HepG2 (cell line): ENCODE measurements around the gene ITPK1. TPM values are rescaled to one million over a fixed set of nuclear protein-coding genes. Genes with fewer than 3 reads are reported as not detected.

Experiments used
- CC2D1A ChIP-seq: sonication (generic); formaldehyde crosslinking; IDR thresholded peaks from 2 replicates; pipeline ENCODE4 v1.8.1; 2023; ENCODE audit warnings: mild to moderate bottlenecking, missing genetic modification reagents
- HMGA1 ChIP-seq: sonication (generic); formaldehyde crosslinking; conservative IDR thresholded peaks from 2 replicates; pipeline ENCODE4 v1.4.0; 2020; ENCODE audit warnings: missing genetic modification reagents
- HNF4G ChIP-seq, 2 experiments: sonication (generic) in 1 of 2; formaldehyde crosslinking in 1 of 2; IDR thresholded peaks; 2 replicates each; pipeline versions ENCODE4 v1.4.0 to v1.6.1; 2011 to 2020; ENCODE audit warnings: borderline replicate concordance in 2 of 2, low read depth in 2 of 2, mild to moderate bottlenecking in 2 of 2, low read length in 1 of 2, missing genetic modification reagents in 1 of 2, moderate library complexity in 1 of 2
- KAT8 ChIP-seq: IDR thresholded peaks from 2 replicates; pipeline ENCODE4 v1.6.1; 2016; ENCODE audit warnings: missing genetic modification reagents, missing compliant biosample characterization
- KLF11 ChIP-seq: IDR thresholded peaks from 2 replicates; pipeline ENCODE4 v1.6.1; 2016; ENCODE audit warnings: missing compliant biosample characterization
- NCOA5 ChIP-seq: sonication (generic); formaldehyde crosslinking; IDR thresholded peaks from 2 replicates; pipeline ENCODE4 v1.4.0; 2020; ENCODE audit warnings: missing genetic modification reagents
- NFE2L1 ChIP-seq: sonication (generic); formaldehyde crosslinking; IDR thresholded peaks from 2 replicates; pipeline ENCODE4 v1.4.0; 2020; ENCODE audit warnings: missing genetic modification reagents, mild to moderate bottlenecking, borderline replicate concordance
- PRDM15 ChIP-seq: sonication (generic); formaldehyde crosslinking; IDR thresholded peaks from 2 replicates; pipeline ENCODE4 v1.4.0; 2020; ENCODE audit warnings: missing genetic modification reagents
- SETDB1 ChIP-seq: sonication (generic); formaldehyde crosslinking; IDR thresholded peaks from 2 replicates; pipeline ENCODE4 v1.5.1; 2020; ENCODE audit warnings: missing genetic modification reagents, mild to moderate bottlenecking, borderline replicate concordance
- SIX4 ChIP-seq: sonication (generic); formaldehyde crosslinking; IDR thresholded peaks from 2 replicates; pipeline ENCODE4 v1.4.0; 2020; ENCODE audit warnings: missing genetic modification reagents
- TBX3 ChIP-seq: fragments of 450-650 bp; IDR thresholded peaks from 2 replicates; pipeline ENCODE4 v1.6.1; 2017; ENCODE audit warnings: antibody characterized with exemption, mild to moderate bottlenecking, inconsistent platforms, borderline replicate concordance
- TP53 ChIP-seq: sonication (generic); formaldehyde crosslinking; conservative IDR thresholded peaks from 2 replicates; pipeline ENCODE4 v1.4.0; 2020; ENCODE audit warnings: missing genetic modification reagents
- ZBTB7B ChIP-seq: sonication (generic); formaldehyde crosslinking; IDR thresholded peaks from 2 replicates; pipeline ENCODE4 v1.4.0; 2020; ENCODE audit warnings: missing genetic modification reagents
- ZFP82 ChIP-seq: sonication (generic); formaldehyde crosslinking; IDR thresholded peaks from 2 replicates; pipeline ENCODE4 v1.5.1; 2020; ENCODE audit warnings: mild to moderate bottlenecking, missing genetic modification reagents, borderline replicate concordance
- ZNF20 ChIP-seq: sonication (generic); formaldehyde crosslinking; IDR thresholded peaks from 2 replicates; pipeline ENCODE4 v1.4.0; 2020; ENCODE audit warnings: mild to moderate bottlenecking, moderate library complexity, missing genetic modification reagents
- ZNF275 ChIP-seq: sonication (generic); formaldehyde crosslinking; IDR thresholded peaks from 2 replicates; pipeline ENCODE4 v1.8.0; 2022; ENCODE audit warnings: missing genetic modification reagents, mild to moderate bottlenecking, inconsistent platforms, borderline replicate concordance
- ZNF276 ChIP-seq: sonication (generic); formaldehyde crosslinking; IDR thresholded peaks from 2 replicates; pipeline ENCODE4 v1.4.0; 2020; ENCODE audit warnings: mild to moderate bottlenecking, low read depth, missing genetic modification reagents
- ZNF460 ChIP-seq: sonication (generic); formaldehyde crosslinking; IDR thresholded peaks from 2 replicates; pipeline ENCODE4 v1.5.1; 2020; ENCODE audit warnings: missing genetic modification reagents, mild to moderate bottlenecking, borderline replicate concordance
- ZNF605 ChIP-seq: sonication (generic); formaldehyde crosslinking; IDR thresholded peaks from 2 replicates; pipeline ENCODE4 v1.8.0; 2022; ENCODE audit warnings: mild to moderate bottlenecking, missing genetic modification reagents
- ZNF615 ChIP-seq: sonication (generic); formaldehyde crosslinking; IDR thresholded peaks from 2 replicates; pipeline ENCODE4 v1.5.0; 2020; ENCODE audit warnings: mild to moderate bottlenecking, missing genetic modification reagents, borderline replicate concordance
- ZNF746 ChIP-seq: sonication (generic); formaldehyde crosslinking; IDR thresholded peaks from 2 replicates; pipeline ENCODE4 v1.8.0; 2022; ENCODE audit warnings: mild to moderate bottlenecking, missing genetic modification reagents
- ZNF850 ChIP-seq: sonication (generic); formaldehyde crosslinking; conservative IDR thresholded peaks from 2 replicates; pipeline ENCODE4 v1.9.0; 2021; ENCODE audit warnings: mild to moderate bottlenecking, missing genetic modification reagents
- ZSCAN22 ChIP-seq: sonication (generic); formaldehyde crosslinking; IDR thresholded peaks from 2 replicates; pipeline ENCODE4 v1.4.0; 2020; ENCODE audit warnings: mild to moderate bottlenecking, missing genetic modification reagents
- polyA plus RNA-seq, 8 experiments: library from polyadenylated mRNA; depleted of rRNA in 3 of 8; stranded (reverse) in 7 of 8; unstranded in 1 of 8; fragments of >200 nt; fragmentation: Illumina TruSeq in 4 of 8; extraction: Trizol in 4 of 8; gene quantifications; 2 replicates each; pipeline versions ENCODE4 v1.2.1 to v1.2.3, GENCODE V29; 2011 to 2016; ENCODE audit warnings: low read depth in 4 of 8, missing spikeins in 1 of 8, mixed read lengths in 1 of 8; ENCODE audit not compliant: insufficient read depth in 1 of 8
- total RNA-seq, 5 experiments: library from RNA; depleted of rRNA; stranded (reverse); fragments of >200 nt; fragmentation: Illumina TruSeq; extraction: Trizol; gene quantifications; 2 replicates each; pipeline ENCODE4 v1.2.3, GENCODE V29; 2016; ENCODE audit warnings: low read depth in 1 of 5

Gene ITPK1
- total and polyA plus RNA-seq, 2 of the 13 experiments (the other 11 are each of a cell fraction or from before 2014, with no cell fraction given), result 20.5 to 47.5 TPM

GRCh38 chr14:92922883-92923743, 192.6 kb downstream of the ITPK1 start, which contains the start of gene CHGA (continued):
- TF ChIP-seq KAT8 (peak; percentile 49; the same call in 1 of the 2 replicates), NFE2L1 (CRISPR knock-in tag) (no peak), ZNF615 (CRISPR knock-in tag) (no peak), ZNF275 (CRISPR knock-in tag) (peak; percentile 63; the same call in 1 of the 2 replicates), ZNF276 (CRISPR knock-in tag) (0 out of 2 replicates have a peak, but pooled peaks have one; percentile 58), ZNF20 (no peak), TBX3 (no peak), PRDM15 (CRISPR knock-in tag) (0 out of 2 replicates have a peak, but pooled peaks have one; percentile 41), NCOA5 (CRISPR knock-in tag) (no peak), ZNF850 (CRISPR knock-in tag) (no peak), ZNF460 (CRISPR knock-in tag) (no peak), ZFP82 (CRISPR knock-in tag) (no peak), ZNF605 (CRISPR knock-in tag) (peak; percentile 78; the same call in 1 of the 2 replicates), ZNF746 (CRISPR knock-in tag) (peak; percentile 42; the same call in 1 of the 2 replicates), SIX4 (CRISPR knock-in tag) (peak; percentile 84), HMGA1 (CRISPR knock-in tag) (no peak), ZBTB7B (peak; percentile 75; the same call in 1 of the 2 replicates), CC2D1A (CRISPR knock-in tag) (no peak), KLF11 (CRISPR knock-in tag) (peak; percentile 94), ZSCAN22 (no peak), HNF4G (IDR thresholded peaks at IDR 0.05; ENCODE audit: borderline replicate concordance, low read depth, low read length) (no peak), HNF4G (CRISPR knock-in tag; IDR thresholded peaks at IDR 0.05; ENCODE audit: borderline replicate concordance, low read depth) (no peak), SETDB1 (CRISPR knock-in tag) (no peak), TP53 (no peak)
